Fibroblast of villous mesenchyme (primary cell): ENCODE measurements around the gene ZNF385B. TPM values are rescaled to one million over a fixed set of nuclear protein-coding genes. Genes with fewer than 3 reads are reported as not detected.
"Not testable (repeated sequence)": the region's sequence is repeated elsewhere in the genome, so short reads cannot be mapped to it uniquely, and the experiment has no call there.

Experiments used
- DNase-seq: peaks from one replicate; pipeline ENCODE4 v3.0.0-alpha.2; 2010; ENCODE audit warnings: low read depth
- H3K4me3 ChIP-seq: 2 replicates; pipeline ENCODE4 v1.5.1; 2011; ENCODE audit warnings: low read depth, mild to moderate bottlenecking, low read length
- CTCF ChIP-seq: IDR thresholded peaks from 2 replicates; pipeline ENCODE4 v1.5.1; 2012; ENCODE audit warnings: low read depth, mild to moderate bottlenecking, low read length; ENCODE audit not compliant: insufficient read depth
- total RNA-seq: library from RNA; depleted of rRNA; stranded (reverse); fragments of >200 nt; gene quantifications from 2 replicates; pipeline ENCODE4 v1.2.3, GENCODE V29; 2012

ZNF385B gene
- total RNA-seq, 1 donor: not detected

DNA sequence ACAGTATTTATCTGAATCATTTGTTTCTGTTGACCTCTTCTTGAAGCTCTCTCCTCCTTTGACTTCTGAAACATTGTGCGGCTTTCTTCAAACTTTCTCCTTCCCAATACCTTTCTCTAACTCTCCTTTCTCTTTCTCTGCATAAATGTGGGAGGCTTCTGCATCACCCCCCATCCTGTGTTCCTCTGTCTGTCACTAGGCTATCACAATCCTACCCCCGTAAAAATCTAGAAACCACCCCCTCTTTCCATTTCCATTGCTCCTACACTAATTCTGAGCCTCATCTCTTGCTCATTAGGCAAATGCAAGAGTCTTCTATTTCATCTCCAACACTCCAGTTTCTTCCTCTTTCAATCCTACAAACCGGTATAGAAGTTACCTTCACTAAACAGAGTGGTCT is 32.2 kb upstream of the ZNF385B start:
- H3K4me3 ChIP-seq: no peak overlapping the region
- no peak for DNase-seq
- no peak for TF ChIP-seq CTCF

- DNase-seq: no peak
- H3K4me3 ChIP-seq: no peak overlapping the region
- TF ChIP-seq CTCF: no peak
These were observed 29.8 kb upstream of the ZNF385B start for GRCh38 chr2:179891237-179891636.

GRCh38 chr2:179890666-179891065 is 29.3 kb upstream of the ZNF385B start:
- no peak for TF ChIP-seq CTCF
- DNase-seq: no peak
- H3K4me3 ChIP-seq: no peak overlapping the region

- H3K4me3 ChIP-seq, DNase-seq: not testable (repeated sequence)
These were observed 27.2 kb upstream of the ZNF385B start for GRCh38 chr2:179888642-179889041.

DNA sequence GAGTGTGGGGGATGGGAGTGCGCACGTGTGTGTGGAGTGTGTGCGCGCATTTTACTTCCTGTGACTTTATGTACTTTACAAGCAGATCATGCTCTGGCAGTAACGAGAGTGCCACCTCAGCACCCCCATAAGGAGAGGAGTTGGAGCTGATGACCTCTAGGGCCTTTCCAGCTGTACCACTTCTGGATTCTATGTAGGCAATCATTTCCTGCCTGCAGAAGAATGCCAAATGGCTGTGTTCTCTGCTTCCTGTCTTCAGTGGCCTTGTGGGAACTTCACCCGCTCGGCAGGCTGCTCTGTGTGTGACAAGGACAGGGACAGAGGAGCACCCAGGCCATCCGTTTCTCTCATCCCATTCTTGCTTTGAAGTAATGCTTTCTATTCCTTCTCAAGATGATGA is 22.8 kb upstream of the ZNF385B start:
- no peak for TF ChIP-seq CTCF
- H3K4me3 ChIP-seq: no peak overlapping the region
- no peak for DNase-seq

DNA sequence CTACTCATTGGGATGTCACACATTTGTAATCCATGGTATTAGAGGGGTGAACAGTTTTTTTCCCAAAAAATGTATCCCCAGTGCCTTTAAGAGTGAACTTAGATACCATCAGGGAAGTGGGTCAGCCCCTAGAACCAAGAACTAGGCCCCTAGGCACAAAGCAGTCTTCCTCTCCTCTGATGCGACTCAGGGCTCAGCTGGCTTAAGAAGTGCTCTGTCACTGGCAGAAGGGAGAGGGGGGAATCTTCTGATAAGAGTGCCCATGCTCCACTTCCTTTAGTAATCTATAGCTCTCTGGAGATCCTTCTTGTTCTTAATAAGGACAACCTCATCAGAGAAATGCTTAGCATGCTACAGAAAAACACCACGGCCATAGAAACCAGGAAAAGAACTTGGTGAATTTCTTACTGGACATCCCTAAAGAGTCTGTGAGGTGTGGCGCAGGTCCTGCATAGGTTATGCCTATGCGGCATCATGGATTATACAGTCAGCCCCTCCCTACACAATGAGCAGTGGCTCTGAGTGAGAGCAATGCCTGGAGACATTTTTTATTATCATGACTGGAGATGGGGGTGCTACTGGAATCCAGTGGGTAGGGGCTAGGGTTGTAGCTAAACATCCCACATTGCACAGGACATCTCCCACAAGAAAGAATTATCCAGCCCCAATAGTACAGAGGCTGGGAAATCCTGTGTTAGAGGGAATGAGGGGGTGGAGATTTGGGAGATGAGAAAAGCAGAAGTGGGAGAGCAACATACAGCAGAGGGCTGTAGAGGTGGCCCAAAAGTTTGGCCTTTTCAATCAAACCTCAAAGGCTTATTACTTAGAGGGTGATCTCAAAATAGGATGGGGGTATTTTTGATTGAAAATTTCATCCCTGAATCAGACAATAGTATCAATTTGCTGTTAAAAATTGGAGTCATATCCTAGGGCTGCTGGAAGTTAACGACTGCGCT is 21.7 kb upstream of the ZNF385B start:
- no peak for TF ChIP-seq CTCF
- no peak for DNase-seq
- H3K4me3 ChIP-seq: no peak overlapping the region

GRCh38 chr2:179877601-179878364 is 16.4 kb upstream of the ZNF385B start:
- TF ChIP-seq CTCF: no peak
- H3K4me3 ChIP-seq: no peak overlapping the region
- DNase-seq: no peak
